GM21526 (cell line): Measurements from ENCODE around the gene FANCC.

Source experiments
- ATAC-seq: cut with Tn5 transposase; IDR thresholded peaks from one replicate; pipeline ENCODE4 v1.9.1; 2021; ENCODE audit warnings: moderate library complexity; ENCODE audit not compliant: unreplicated experiment, low FRiP score

The FANCC gene

DNA sequence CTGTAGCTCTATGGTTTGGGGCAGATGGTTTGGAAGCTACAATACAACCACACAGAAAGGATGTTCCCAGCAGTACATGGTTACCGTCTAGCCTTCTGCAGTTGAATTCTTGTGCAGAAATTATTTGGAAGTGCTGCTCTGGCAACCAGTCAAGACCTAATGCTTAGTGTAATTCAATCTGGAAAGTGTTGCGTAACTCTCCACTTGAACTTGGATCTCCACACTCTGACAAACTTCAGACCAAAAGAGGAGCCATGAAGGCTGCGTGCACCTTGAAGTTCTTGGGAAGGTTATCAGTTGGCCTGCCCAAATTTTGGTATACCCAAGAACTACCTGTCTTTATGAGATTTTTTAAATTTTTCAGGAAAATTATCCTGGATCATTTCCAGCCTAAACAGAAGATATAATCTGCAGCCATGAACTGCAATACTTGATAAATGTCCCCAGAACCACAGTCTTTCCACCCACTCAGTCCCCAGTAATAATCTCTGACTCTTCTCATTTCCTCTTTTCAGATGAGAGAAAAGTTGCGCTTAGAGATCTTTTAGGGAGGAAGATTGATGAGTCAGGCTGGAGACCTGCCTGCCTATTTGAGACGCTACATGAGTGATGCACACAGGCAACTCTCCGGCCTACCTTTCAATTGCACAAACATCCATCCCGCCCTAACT lies 159.9 kb downstream of the FANCC start:
- peak; percentile 79 for ATAC-seq

DNA sequence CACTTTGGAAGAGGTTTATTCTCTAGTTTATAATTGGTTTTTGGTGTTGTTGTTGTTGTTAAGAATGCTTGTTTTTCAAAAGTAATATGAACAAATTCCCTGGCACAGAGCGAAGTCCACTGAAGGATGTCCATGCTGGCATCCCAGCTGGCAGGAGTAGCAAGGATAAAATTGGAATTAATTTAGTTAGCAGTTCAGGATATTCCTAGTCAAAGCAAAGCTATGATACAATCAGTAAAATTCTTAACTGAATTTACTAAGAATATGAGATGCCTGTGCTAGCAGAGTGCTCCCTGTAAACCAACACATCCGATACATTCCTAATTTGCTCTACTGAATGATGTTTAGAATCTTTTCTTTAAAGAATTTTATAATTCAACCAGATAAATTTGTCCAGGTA lies 161.4 kb downstream of the FANCC start:
- no peak for ATAC-seq

- no peak for ATAC-seq
Measured at GRCh38 chr9:95155220-95155619, 162.3 kb downstream of the FANCC start.

- ATAC-seq = no peak
Measured at GRCh38 chr9:95150903-95151302, 166.6 kb downstream of the FANCC start.

DNA sequence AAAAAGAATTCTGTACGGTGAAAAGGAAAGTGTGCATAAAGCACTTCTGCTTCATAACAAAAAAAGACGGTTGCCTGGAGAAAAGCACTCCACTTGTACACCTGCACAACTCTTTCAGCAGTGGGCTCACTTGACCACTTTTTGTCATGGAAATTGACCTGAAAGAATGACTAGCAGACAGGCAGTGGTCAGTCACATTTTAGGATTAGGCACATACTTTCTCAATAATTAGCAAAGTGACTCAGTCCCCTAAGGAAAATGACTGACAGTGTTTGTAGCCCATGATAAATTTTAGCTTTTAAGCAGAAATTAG lies 169.3 kb downstream of the FANCC start:
- no peak for ATAC-seq

DNA sequence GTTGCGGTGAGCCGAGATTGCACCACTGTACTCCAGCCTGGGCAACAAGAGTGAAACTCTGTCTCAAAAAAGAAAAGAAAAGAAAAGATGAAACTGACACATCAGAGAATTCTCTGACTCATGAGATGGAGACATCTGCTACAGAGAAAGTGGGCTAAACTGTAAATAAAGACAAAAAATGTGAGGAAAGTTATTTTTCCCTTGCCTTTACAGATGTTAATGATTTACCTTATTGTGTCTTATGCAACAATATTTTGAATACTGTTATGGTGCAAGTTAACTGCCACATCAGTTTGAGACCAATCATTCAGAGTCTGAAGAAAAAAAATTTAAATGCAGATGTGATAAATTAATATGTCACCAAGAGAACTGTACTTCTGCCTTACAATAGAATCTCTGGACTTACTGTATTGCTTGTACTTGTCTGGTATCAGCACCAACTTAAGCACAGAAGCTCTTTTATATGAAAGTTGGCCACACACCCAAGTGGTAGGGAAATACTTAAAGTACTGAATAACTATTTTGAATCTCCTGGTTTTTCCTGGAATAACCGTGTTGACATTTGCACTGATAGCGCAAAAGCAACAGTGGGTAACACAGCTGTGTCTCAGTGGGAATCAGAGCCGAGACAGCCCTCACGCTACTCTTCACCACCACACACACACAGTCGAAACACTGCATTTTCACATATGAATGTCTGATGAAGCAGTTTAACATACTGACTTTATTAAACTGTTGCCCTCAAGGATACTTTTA lies 169.9 kb downstream of the FANCC start:
- ATAC-seq = no peak

- ATAC-seq = no peak
Measured at GRCh38 chr9:95143591-95144561, 173.6 kb downstream of the FANCC start.

- no peak for ATAC-seq
Measured at GRCh38 chr9:95142728-95143127, 174.8 kb downstream of the FANCC start.

DNA sequence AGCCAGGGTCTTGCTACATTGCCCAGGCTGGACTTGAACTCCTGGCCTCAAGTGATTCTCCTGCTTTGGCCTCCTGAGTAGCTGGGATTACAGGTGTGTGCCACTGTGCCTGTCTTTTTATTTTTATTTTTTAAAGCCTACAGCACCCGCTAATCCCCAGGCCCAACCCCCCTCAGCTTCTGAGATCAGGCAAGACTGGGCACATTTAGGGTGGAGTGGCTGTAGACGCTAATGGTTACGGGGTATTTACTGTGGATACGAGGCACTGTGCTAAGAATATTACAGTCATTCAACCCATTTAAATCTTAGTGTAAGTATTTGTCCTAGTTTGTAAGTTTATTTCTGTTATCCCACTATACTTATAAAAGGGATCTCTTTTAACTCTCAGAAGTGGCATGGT lies 175.2 kb downstream of the FANCC start:
- no peak for ATAC-seq

GRCh38 chr9:95140821-95141220 lies 176.7 kb downstream of the FANCC start:
- ATAC-seq = no peak

- ATAC-seq = no peak
Measured at GRCh38 chr9:95139126-95139525, 178.4 kb downstream of the FANCC start.

DNA sequence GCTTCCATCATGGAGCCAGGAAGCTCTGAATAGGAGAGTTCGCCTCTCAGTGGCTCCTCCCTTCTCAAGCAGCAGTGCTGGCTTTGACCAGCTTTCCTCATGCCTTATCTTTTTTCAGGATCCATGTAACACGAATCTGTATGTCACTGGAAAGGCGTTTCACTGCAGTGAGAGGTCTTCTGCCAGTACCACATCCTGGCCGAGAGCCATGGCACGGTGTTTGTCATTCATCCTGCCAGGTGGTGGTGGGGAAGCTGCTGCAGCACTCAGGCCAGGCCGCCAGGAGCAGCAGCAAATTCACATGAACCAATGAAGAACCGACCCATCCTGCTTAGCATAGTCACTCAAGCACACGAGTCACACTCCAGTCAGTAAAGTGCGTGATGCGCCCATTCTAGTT lies 179.0 kb downstream of the FANCC start:
- ATAC-seq = no peak

DNA sequence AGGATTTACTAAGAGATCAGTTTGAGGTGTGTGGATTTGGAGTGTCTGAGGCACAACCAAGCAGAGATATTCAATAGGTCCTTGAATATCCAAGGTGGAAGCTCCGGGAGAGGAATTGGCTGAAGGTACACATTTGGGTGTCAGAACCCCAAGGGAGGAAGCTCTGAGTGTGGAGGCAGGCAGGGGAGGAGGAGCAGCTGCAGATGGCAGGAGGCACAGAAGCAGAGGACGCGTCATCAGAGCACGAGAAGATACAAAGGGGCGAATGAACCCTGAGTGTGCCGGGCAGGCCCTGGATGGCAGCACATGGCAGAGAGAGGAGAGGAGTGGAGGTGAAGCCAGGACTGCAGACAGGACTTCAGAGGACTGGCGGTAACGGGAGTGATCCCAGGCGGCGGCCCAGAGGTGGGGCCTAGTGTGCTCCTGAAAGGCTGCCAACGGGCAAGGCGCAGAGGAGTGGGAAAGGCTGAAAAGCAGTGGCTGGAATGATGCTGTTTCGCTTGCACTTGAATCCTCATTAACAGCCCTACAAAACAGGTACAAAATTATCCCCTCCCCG lies 179.8 kb downstream of the FANCC start:
- no peak for ATAC-seq

- ATAC-seq = no peak
Measured at GRCh38 chr9:95135756-95136155, 181.8 kb downstream of the FANCC start.

DNA sequence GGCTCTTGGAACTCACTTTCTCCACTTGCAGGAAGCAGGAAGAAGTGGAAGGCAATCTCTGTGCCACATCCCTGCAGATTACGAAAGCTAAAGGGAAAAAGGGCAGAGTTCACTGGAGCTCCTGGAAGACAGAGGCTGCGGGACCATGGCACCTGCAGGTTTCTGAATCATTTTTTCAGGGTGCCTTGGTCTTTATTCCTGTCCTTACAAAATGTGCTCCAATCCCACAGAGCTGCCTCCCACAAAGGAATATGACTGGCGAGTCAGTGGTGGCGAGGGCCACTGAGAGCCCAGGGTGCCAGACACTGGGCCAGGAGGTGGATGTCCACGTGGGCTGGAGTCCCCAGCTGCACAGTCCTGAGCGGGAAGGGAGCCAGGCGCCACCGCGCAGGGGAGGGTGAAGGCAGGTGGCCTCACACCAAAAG lies 183.0 kb downstream of the FANCC start:
- ATAC-seq = no peak

DNA sequence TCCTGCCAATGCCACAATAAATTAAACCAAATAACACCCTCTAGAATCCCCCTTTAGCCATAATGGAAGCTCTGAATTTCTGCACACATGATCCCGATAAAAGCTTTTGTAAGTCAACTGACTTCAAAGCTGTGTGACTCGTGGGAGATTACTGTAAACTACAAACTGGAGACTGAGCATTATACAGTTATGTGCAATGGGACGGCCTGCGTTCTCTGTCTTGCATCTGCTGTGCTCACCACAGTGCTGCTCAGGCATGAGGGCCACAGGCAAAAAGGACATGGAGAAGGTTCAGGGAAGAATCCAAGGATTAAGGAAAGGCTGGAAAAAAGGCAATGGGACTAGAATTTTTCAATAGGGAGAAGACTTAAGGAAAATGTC lies 184.2 kb downstream of the FANCC start:
- no peak for ATAC-seq

DNA sequence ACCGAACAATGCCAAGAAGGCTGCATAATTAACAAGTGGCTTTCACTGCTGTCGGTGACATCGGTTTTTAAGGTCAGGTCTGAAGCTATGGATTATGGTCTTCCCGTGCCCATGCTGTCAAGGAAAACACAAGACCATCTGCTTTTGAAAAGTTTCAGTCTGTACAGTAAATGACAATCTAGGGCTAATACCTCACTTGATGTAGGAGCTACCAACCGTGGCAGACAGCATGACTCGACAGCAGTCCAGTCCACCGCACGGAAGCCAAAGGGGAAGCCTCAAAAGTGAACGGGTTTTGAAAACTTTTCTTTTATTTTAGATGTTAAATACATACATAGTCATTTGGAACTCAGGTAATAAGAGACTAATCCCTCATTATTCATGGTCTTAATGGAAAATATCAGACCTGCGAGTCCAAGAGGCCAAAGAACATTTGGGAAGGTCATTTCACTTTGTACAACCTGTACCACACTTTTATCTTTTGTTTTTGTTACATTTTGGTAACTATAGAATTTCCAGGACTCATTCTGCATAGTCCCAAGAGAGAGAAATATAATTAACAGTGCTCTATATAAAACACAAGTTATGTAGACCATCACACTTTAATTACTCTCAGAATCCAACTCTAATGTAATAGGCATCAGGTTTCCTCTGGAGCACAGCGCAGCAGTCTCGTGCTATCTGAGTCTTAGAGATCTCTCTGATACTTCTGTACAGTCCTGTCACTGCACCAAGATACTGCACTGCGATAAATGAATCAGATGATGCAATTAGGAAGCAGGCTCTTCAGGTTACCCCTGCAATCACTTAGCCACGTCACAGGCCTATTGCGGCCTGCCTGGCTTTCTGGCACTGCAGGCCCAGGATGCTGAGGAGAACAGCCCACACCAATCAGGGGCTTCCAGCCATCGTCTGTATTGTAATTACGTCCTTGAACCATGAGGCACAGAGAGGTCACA lies 184.9 kb downstream of the FANCC start:
- ATAC-seq = no peak

DNA sequence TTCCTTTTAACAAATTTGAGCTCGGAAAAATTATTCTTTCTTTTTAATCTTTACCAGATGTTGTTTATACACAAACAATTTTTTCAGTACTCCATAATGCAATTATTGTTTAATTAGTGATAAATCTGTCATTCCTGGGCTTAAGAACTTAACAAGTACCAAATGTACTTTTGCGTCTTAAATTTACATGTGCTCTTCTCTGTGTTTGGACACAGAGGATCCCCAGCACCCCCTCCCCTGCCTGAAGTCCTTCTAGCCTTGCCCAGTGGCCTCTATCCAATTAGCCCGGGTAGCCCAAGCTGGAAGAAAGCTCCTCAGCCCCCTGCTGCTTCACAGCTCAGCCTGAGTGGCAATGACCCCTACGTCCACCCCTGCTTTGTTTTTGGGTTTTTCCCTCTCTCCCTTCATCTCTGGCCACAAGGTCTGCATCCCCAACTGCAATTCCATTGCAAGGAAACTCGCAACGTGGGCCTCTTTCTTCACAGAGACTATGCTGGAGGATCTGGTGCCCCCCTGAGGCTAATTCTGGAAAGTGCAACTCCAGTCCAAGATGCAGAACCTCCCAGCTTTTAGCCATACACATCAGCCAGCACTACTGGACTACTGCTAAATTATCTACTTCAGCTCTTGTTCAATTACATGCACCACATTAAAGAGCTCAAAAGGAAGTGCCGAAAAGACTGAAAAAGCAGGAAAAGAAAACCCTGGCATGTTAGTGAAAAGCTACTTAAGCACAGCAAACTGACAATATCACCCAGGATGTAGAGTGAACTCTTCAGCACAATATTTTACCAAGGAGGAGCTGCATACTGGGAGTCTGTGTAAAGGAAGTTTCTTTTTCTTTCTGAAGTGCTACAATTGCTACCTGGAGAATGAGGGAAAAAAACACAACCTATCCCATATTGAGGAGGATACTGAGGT lies 186.2 kb downstream of the FANCC start:
- no peak for ATAC-seq

GRCh38 chr9:95130484-95130883 lies 187.0 kb downstream of the FANCC start:
- ATAC-seq = no peak
